HG02610 (cell line): Measurements from ENCODE around the gene NRBF2.

ENCODE experiments used
- ATAC-seq: cut with Tn5 transposase; IDR thresholded peaks from one replicate; pipeline ENCODE4 v1.9.1; 2021; ENCODE audit warnings: mild to moderate bottlenecking, moderate library complexity; ENCODE audit not compliant: unreplicated experiment

Gene NRBF2

GRCh38 chr10:63157845-63158624 is 24.9 kb downstream of the NRBF2 start:
- peak; percentile 70 for ATAC-seq

GRCh38 chr10:63161592-63161991 is 28.5 kb downstream of the NRBF2 start:
- no peak for ATAC-seq

- no peak for ATAC-seq
These were observed 31.1 kb downstream of the NRBF2 start for GRCh38 chr10:63164166-63164623.

GRCh38 chr10:63165249-63165648 is 32.1 kb downstream of the NRBF2 start:
- no peak for ATAC-seq

- ATAC-seq, result no peak
These were observed 33.7 kb downstream of the NRBF2 start for GRCh38 chr10:63166742-63167258.

- no peak for ATAC-seq
These were observed 35.8 kb downstream of the NRBF2 start for GRCh38 chr10:63168821-63169462.

GRCh38 chr10:63169624-63170023 is 36.5 kb downstream of the NRBF2 start:
- ATAC-seq, result no peak

- ATAC-seq, result no peak
These were observed 38.2 kb downstream of the NRBF2 start for GRCh38 chr10:63171255-63171855.

GRCh38 chr10:63171926-63172325 is 38.8 kb downstream of the NRBF2 start:
- ATAC-seq, result no peak

GRCh38 chr10:63173468-63174232 is 40.5 kb downstream of the NRBF2 start:
- ATAC-seq, result peak; percentile 98

- ATAC-seq, result no peak
These were observed 42.4 kb downstream of the NRBF2 start for GRCh38 chr10:63175534-63175933.

- no peak for ATAC-seq
These were observed 59.7 kb downstream of the NRBF2 start for GRCh38 chr10:63192826-63193225.

GRCh38 chr10:63197344-63198092 is 64.4 kb downstream of the NRBF2 start:
- ATAC-seq, result no peak

- no peak for ATAC-seq
These were observed 66.6 kb downstream of the NRBF2 start for GRCh38 chr10:63199716-63200115.

- ATAC-seq, result no peak
These were observed 67.3 kb downstream of the NRBF2 start for GRCh38 chr10:63200431-63200830.

- ATAC-seq, result no peak
These were observed 68.0 kb downstream of the NRBF2 start for GRCh38 chr10:63201118-63201517.
